Activated T-cell treated with anti-CD3 and anti-CD28 coated beads, Interleukin-2, amount 50 U/mL, for 4 hours (primary cell): ENCODE measurements around the gene ARSD. TPM values are rescaled to one million over a fixed set of nuclear protein-coding genes. Genes with fewer than 3 reads are reported as not detected.
"Not testable (repeated sequence)": the region's sequence is repeated elsewhere in the genome, so short reads cannot be mapped to it uniquely, and the experiment has no call there.

Experiments
- ATAC-seq, 2 donors: fragments of 200-7000 bp; cut with Tn5 transposase; one replicate each; pipeline ENCODE4 v1.10.0; 2021
- DNase-seq: peaks from one replicate; pipeline ENCODE4 v3.0.0-alpha.2; 2020
- H3K27me3 Mint-ChIP-seq: one replicate; pipeline ENCODE4 v1.8.0; 2021; ENCODE audit warnings: low read depth, mixed read lengths
- H3K36me3 Mint-ChIP-seq: one replicate; pipeline ENCODE4 v1.8.0; 2022; ENCODE audit warnings: mixed read lengths; ENCODE audit not compliant: insufficient read depth
- H3K4me1 Mint-ChIP-seq: one replicate; pipeline ENCODE4 v1.8.0; 2021; ENCODE audit warnings: low read depth, mixed read lengths
- H3K4me3 Mint-ChIP-seq: one replicate; pipeline ENCODE4 v1.8.0; 2021; ENCODE audit warnings: mild to moderate bottlenecking, moderate library complexity, mixed read lengths
- H3K9me3 Mint-ChIP-seq: one replicate; pipeline ENCODE4 v1.8.0; 2021; ENCODE audit warnings: mixed read lengths
- total RNA-seq, 3 donors: library from RNA; stranded (reverse); gene quantifications; one replicate each; pipeline ENCODE4 v1.2.1, GENCODE V29; 2021

Gene ARSD, protein sequence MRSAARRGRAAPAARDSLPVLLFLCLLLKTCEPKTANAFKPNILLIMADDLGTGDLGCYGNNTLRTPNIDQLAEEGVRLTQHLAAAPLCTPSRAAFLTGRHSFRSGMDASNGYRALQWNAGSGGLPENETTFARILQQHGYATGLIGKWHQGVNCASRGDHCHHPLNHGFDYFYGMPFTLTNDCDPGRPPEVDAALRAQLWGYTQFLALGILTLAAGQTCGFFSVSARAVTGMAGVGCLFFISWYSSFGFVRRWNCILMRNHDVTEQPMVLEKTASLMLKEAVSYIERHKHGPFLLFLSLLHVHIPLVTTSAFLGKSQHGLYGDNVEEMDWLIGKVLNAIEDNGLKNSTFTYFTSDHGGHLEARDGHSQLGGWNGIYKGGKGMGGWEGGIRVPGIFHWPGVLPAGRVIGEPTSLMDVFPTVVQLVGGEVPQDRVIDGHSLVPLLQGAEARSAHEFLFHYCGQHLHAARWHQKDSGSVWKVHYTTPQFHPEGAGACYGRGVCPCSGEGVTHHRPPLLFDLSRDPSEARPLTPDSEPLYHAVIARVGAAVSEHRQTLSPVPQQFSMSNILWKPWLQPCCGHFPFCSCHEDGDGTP
- 1 to 10 TPM in 1 of 3 donors, under 1 TPM in 2; 0.61 to 1.0 (median 0.73) TPM for total RNA-seq

DNA sequence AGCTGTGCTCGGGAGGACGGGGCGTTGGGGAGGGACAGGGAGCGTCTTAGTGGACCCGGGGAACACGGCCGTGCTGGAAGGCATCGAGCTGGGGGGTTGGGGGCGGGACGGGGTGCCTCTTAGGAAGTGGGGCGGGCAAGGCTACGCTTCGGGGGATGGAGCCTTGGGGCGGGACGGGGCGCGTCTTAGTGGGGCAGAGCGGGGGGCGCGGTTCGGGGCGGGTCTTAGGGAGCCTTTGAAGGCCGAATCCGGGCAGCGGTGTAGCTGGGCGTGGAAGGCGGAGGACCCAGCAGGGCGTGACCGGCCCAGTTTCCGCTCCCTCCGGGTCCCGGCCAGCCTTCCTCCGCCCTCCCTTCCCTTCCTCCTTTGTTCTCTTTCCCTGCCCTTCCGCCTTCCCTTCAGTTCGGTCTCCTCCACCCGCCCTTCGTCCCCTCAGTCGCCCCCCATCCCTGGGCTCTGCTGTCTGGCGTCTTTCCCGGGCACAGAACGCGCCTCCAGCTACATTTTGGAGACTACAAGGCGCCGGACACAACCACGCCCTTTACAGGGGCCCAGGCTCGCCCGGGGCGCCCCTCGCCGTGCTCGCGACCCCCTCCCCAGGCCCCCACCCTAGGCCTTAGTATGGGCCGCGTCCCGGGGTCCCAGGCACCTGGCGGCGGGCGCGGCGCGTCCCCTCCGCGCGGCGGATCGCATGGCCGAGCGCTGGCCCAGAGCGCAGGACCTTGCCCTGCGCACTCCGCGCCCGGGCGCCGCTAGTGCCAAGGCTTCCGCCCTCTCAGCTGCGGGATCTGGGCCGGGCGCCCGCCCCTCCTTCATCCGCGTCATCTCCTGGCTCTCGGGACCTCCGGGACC, at the start of gene ARSD:
ARSD (minus strand) TSS at position 757 of the 852 bp plus-strand sequence; CDS start at position 693, 64 bp downstream.
- Mint-ChIP-seq H3K9me3 (no peaks in the 10 kb centered on the region), H3K27me3 (peaks cover 8% of the 10 kb centered on the region), H3K4me1 (no peaks in the 10 kb centered on the region), H3K4me3 (peak within 1 kb of the TSS; percentile 76), H3K36me3 (no peaks in the 10 kb centered on the region)
- DNase-seq = peak; percentile 30
- peak; percentile 84 to 90 for ATAC-seq

DNA sequence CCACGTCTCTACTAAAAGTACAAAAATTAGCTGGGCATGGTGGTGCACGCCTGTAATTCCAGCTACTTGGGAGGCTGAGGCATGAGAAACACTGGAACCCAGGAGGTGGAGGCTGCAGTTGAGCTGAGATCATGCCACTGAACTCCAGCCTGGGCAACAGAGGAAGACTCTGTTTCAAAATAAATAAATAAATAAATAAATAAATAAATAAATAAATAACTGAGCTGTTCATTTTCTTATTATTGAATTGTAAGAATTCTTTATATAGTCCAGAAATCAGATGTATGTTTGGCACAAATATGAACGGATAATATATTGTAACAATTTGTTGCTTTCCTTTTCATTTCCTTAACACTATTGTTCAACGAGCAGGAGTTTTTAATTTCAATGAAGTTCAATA, 49.5 kb upstream of the ARSD start:
- not testable (repeated sequence) for DNase-seq, H3K27me3 Mint-ChIP-seq, ATAC-seq, H3K4me1 Mint-ChIP-seq, H3K9me3 Mint-ChIP-seq, H3K36me3 Mint-ChIP-seq, H3K4me3 Mint-ChIP-seq

DNA sequence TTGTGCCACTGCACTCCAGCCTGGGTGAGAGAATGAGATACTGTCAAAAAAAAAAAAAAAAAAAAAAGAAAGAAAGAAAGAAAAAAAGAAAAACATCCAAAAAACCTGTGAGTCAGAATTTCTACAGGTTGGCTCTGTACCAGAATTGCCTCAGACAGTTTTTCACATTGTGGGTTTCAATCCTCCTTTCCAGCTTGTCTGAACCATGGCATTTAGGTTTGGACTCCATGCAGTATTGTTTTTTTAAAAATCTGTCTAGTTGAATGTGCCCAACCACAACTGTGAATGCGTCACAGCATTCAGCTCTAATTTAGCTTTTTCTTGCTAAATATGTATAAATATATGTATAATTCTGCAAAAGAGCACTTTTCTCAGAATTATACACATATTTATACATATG, 45.8 kb upstream of the ARSD start:
- H3K4me3 Mint-ChIP-seq = no peak overlapping the region
- peaks cover 5% of the 10 kb centered on the region for H3K27me3 Mint-ChIP-seq
- no peak for ATAC-seq
- no peaks in the 10 kb centered on the region for H3K4me1 Mint-ChIP-seq
- DNase-seq = no peak
- H3K9me3 Mint-ChIP-seq = no peaks in the 10 kb centered on the region
- H3K36me3 Mint-ChIP-seq = no peaks in the 10 kb centered on the region

DNA sequence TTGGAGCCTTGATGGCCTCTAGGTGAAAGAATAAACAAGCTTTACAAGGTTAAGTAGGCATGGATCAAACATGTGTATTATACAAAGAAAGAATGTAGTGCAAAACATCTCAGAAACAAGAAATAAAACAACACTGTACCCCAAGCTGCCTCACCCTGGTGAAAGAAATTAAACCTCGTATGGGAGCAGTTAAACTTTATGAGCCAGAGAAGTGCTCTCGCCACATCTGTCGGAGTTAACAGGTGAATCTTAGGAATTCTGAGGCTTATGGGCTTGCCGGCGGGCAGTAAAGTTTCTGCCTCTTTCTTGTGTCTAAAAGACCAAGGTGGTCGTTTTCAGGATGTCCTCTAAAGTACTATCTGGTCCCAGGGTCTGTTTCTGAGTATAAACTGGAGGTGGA, 43.3 kb upstream of the ARSD start:
- H3K36me3 Mint-ChIP-seq = no peaks in the 10 kb centered on the region
- H3K4me1 Mint-ChIP-seq = peaks cover 4% of the 10 kb centered on the region
- H3K4me3 Mint-ChIP-seq = no peak overlapping the region
- ATAC-seq (no peak), DNase-seq (no peak)
- peaks cover 7% of the 10 kb centered on the region for H3K27me3 Mint-ChIP-seq
- H3K9me3 Mint-ChIP-seq = no peaks in the 10 kb centered on the region

DNA sequence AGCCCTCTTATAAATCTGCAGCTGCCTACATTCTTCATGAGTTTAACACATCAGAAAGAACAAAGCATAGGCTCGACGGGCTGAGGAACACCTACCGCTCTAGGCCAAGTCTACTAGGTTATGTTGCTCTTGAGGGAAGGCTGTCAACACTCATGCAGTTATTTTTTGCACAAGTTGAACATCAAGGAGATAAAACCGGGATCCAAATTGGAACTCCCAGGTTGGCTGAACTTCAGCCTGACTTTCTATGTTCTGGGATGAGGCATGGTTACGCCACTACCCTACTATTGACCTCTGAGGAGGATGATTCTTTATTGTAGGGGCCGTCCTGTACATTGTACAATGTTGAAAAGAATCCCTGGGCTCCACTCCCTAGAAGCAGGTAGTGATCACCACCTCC, 39.9 kb upstream of the ARSD start:
- no peak overlapping the region for H3K4me3 Mint-ChIP-seq
- peaks cover 4% of the 10 kb centered on the region for H3K4me1 Mint-ChIP-seq
- ATAC-seq (no peak), DNase-seq (no peak)
- no peaks in the 10 kb centered on the region for H3K9me3 Mint-ChIP-seq
- peaks cover 7% of the 10 kb centered on the region for H3K27me3 Mint-ChIP-seq
- no peaks in the 10 kb centered on the region for H3K36me3 Mint-ChIP-seq

DNA sequence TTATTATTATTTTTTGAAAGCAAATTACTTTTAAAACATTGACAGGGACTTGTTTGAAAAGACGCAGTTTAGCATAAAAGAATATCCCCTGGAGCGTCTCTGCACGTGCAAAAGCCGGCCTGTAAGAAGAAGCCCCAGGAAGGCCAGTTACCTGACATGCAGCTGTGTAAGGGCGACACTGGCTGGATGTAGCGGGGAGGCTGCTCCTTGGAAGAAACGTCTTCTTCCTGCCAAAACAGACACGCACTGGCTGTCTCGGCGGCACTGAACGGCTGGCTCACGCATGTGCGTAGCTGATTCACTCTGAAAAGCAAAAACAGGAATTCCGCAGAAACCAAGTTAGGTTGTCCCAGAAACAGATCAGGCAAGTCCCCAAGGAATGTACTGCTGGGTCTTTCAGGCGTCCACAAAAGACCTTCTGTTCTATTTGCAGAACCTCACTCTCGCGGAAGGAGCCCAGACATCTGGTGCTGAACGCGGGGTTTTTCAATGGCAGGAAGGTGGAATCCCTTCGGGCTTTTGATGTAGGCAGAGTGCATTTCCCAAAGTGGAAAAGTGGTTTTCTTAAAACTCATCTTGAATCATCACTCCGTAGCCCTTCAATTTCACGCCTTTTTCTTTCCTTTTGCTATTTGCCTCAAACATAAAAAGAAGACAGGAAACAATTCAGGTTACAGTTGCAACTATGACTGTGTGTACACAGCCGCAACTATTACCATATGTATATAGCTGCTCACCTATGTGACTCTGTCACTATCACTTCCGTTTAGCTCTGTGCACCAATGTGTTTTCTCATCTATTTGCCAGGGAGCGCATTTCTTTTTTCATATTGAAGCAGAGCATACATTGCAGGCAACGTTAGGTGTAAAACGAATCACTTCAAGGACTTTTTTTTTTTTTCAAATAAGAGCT, 39.1 kb upstream of the ARSD start:
- DNase-seq = no peak
- peak; percentile 85 to 87 for ATAC-seq
- Mint-ChIP-seq H3K9me3 (no peaks in the 10 kb centered on the region), H3K36me3 (no peaks in the 10 kb centered on the region), H3K4me1 (peaks cover 4% of the 10 kb centered on the region), H3K27me3 (peaks cover 7% of the 10 kb centered on the region), H3K4me3 (peak overlapping the region; percentile 45)

DNA sequence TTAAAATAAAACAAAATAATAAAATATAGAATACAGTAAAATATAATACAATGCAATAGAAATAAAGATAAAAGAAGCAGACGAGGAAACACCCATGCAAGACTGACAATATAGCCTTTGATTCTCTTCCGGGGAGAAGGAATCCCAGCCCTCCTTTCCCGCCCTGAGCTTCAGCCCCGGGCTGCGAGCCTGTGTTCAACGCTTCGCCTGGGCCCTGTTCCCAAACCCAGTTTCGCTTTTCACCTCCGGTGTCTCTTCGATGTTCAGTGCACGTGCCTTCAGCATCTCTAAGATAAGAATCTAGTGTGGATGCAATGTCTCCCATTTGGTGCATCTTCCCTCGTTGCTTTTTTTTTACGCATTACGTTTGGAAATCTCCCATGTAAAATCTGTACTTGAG, 38.4 kb upstream of the ARSD start:
- ATAC-seq (no peak), DNase-seq (no peak)
- no peaks in the 10 kb centered on the region for H3K36me3 Mint-ChIP-seq
- no peak overlapping the region for H3K4me3 Mint-ChIP-seq
- peaks cover 9% of the 10 kb centered on the region for H3K27me3 Mint-ChIP-seq
- H3K4me1 Mint-ChIP-seq = peaks cover 4% of the 10 kb centered on the region
- H3K9me3 Mint-ChIP-seq = no peaks in the 10 kb centered on the region

DNA sequence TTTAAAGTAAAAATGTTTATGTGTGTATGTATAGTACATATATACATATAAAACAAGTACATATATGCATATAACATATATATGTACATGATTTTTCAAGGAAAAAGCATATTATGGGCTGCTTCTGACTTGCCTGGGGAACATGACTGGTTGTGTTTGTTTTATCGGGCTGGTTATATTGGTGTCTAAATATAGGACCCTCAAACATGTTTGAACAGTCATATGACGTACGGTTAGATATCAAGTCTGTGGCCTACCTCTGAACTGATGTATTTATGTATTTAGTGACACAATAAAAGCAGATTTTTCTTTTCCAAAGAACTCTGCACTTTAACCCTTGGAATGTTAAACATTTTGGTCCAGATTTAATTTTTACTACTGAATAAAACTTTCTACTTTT, 37.9 kb upstream of the ARSD start:
- peaks cover 7% of the 10 kb centered on the region for H3K27me3 Mint-ChIP-seq
- H3K4me1 Mint-ChIP-seq = peaks cover 4% of the 10 kb centered on the region
- H3K4me3 Mint-ChIP-seq = no peak overlapping the region
- DNase-seq (no peak), ATAC-seq (no peak)
- H3K9me3 Mint-ChIP-seq = no peaks in the 10 kb centered on the region
- H3K36me3 Mint-ChIP-seq = no peaks in the 10 kb centered on the region

DNA sequence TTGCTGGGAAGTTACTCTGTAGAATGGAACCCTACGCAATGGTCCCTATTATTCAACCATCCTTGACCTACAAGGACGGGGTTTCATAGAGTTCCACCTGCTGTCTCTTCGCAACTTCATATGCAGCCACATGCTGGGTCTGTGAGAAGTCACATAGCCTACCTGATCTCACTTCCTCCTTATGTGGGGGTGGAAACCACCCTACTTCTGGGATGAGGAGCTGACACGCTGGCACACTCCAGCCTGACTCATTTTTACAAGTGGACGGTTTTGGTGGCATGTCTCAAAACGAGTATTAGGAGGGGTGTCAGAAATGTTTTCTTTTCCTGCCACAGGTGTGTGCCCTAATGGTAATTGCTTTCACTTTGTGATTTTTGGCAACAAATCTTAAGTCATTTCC, 36.8 kb upstream of the ARSD start:
- no peaks in the 10 kb centered on the region for H3K36me3 Mint-ChIP-seq
- DNase-seq (no peak), ATAC-seq (no peak)
- H3K27me3 Mint-ChIP-seq = peaks cover 7% of the 10 kb centered on the region
- H3K4me3 Mint-ChIP-seq = no peak overlapping the region
- no peaks in the 10 kb centered on the region for H3K9me3 Mint-ChIP-seq
- peaks cover 4% of the 10 kb centered on the region for H3K4me1 Mint-ChIP-seq

DNA sequence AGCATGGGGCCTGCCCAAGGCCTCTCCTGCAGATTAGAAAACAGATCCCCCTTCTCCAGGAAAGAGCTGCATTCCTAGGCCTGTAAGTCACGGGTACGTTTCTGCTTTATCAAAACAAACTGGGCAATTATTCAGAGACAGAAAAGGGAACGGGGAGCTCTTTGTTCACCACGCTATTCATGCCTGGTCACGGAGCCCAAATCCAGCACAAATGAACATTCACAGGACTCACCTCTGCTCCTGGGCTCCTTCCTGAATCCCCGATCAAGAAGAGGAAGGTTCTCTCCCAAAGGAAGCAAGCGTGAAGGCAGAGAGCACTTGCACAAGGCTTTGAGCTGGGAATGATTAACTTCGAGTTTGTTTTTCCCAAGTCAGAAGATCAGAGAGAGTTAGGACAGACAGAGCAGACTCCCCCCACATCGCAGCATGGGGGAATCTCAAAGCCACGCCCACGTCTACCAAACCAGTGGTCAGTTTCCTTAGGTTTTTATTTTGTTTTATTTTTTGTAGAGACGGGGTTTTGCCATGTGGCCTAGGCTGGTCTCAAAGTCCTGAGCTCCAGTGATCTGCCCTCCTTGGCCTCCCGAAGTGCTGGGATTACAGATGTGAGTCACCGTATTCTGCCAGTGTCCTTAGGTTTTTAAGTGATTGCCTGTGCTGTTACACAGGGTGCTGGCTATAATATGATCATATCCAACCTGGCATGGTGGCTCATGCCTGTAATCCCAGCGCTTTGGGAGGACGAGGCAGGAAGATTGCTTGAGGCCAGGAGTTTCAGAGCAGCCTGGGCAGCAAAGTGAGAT, 35.1 kb upstream of the ARSD start:
- H3K9me3 Mint-ChIP-seq, H3K27me3 Mint-ChIP-seq, DNase-seq, H3K4me3 Mint-ChIP-seq, H3K4me1 Mint-ChIP-seq, ATAC-seq, H3K36me3 Mint-ChIP-seq: not testable (repeated sequence)

DNA sequence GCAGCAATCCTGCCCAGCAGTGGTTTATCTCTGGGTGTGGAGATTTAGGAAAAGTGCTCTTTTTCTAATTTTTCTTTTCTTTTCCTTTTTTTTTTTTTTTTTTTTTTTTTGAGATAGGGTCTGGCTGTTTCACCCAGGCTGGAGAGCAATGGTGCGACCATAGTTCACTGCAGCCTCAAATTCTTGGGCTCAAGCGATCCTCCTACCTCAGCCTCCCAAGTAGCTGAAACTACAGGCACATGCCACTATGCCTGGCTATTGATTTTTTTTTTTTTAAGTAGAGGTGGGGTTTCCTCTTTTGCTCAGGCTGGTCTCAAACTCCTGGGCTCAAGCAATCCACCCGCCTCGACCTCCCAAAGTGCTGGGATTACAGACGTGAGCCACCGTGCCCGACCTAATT, 34.3 kb upstream of the ARSD start:
- not testable (repeated sequence) for DNase-seq, H3K27me3 Mint-ChIP-seq, H3K4me1 Mint-ChIP-seq, H3K36me3 Mint-ChIP-seq, H3K4me3 Mint-ChIP-seq, ATAC-seq, H3K9me3 Mint-ChIP-seq

DNA sequence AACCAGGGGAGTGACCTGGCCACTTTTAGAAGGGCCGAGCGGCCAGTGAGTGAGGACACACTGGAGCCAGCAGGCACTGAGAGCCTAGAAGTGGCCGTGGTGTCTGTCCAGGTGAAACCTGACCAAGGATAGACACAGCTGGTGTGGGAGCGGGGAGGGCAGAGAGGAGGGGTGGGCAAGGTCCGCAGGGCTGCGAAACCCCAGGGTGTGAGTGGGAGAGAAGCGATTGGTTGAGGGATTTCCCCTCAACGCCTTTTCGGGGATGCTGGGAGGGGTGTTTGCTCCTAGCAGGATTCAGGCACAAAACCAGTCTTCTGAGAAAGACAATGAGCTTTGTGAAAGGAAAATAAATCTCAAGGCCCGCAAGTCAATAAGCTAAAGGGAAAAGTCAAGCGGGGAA, 33.2 kb upstream of the ARSD start:
- DNase-seq = no peak
- Mint-ChIP-seq H3K36me3 (no peaks in the 10 kb centered on the region), H3K27me3 (peaks cover 3% of the 10 kb centered on the region), H3K9me3 (no peaks in the 10 kb centered on the region), H3K4me1 (no peaks in the 10 kb centered on the region), H3K4me3 (no peak overlapping the region)
- no peak for ATAC-seq

DNA sequence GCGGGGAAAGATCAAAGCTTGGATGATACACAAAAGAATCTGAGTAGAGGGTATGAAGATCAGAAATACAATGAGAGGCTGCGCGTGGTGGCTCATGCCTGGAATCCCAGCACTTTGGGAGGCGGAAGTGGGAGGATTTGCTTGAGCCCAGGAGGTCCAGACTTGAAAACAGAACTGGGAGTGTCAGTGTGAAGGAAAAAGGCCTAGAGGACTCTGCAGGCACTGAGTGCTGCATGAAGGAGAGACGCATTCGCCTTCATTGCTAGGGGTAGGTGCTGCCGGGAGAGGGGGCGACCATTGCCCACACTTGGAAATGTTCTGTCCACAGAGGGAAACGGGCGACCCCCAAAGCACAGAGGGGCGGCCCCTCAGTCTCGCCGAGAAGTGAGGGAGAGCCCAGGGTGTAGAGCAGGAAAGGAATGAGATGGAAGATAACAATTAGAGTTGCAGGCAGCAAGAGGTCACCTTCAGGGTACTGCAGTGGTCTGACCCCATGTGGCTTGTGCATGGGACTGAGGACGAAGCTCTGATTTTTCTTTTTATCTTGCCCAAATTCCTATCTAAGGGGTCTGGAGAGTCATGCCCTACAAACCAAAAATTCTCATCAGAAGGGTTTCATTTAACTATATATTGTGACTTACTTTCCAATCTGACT, 31.8 kb upstream of the ARSD start:
- no peak for DNase-seq
- no peak overlapping the region for H3K4me3 Mint-ChIP-seq
- H3K36me3 Mint-ChIP-seq = no peaks in the 10 kb centered on the region
- H3K9me3 Mint-ChIP-seq = no peaks in the 10 kb centered on the region
- no peak for ATAC-seq
- no peaks in the 10 kb centered on the region for H3K4me1 Mint-ChIP-seq
- peaks cover 3% of the 10 kb centered on the region for H3K27me3 Mint-ChIP-seq
